ENCODE data around the gene NAA16.

GRCh38 chr13:41274881-41275280, 36.2 kb upstream of the NAA16 start:
- TF ChIP-seq POLR2A (IDR thresholded peaks at IDR 0.05): no peak
- no peak for TF ChIP-seq CTCF (IDR thresholded peaks at IDR 0.05)

Data from body of pancreas (tissue), 4 donors.